Activated CD8-positive, alpha-beta memory T cell treated with anti-CD3 and anti-CD28 coated beads for 24 hours (primary cell): ENCODE results near the gene KLRC2.
"Not testable (repeated sequence)": the region's sequence is repeated elsewhere in the genome, so short reads cannot be mapped to it uniquely, and the experiment has no call there.

Experiments used
- DNase-seq: peaks from one replicate; pipeline ENCODE4 v3.0.0-alpha.2; 2020

The KLRC2 gene

DNA sequence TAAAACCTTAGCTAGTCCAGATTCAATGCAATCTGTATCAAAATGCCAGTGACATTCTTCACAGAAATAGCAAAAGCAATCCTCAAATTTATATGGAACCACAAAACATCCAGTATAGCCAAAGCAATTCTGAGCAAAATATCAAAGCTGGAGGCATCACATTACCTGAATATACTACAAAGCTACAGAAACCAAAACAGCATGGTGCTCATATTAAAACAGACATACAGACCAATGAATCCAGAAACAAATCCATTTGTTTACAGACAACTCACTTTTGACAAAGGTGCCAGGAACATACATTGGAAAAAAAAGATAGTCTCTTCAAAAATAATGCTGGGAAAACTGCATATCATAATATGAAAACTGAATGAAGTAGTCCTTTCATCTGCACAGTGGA, 31.0 kb downstream of the KLRC2 start:
- DNase-seq: no peak

- DNase-seq: no peak
Measured at GRCh38 chr12:10400829-10401228, 35.0 kb downstream of the KLRC2 start.

DNA sequence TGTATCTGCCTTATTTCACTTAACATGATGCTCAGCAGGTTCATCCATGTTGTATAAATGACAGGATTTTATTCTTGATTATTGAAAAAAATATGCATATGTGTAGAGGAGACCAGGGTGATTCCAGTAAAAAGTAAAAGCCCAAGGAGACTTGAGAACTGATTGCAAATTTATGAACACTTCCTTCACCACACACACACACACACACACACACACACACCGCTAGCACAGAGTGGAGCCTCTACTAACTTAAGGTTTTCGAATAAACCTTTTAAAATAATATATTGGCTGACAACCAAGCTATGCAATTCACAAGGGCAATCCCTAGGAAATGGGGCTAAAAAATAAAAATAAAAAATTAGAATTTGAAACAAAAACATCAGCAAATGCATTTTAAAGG, 37.6 kb downstream of the KLRC2 start:
- DNase-seq: no peak

- no peak for DNase-seq
Measured at GRCh38 chr12:10397296-10397695, 38.5 kb downstream of the KLRC2 start.

- not testable (repeated sequence) for DNase-seq
Measured at GRCh38 chr12:10396176-10396575, 39.6 kb downstream of the KLRC2 start.

- DNase-seq: no peak
Measured at GRCh38 chr12:10395390-10395998, 40.3 kb downstream of the KLRC2 start.

DNA sequence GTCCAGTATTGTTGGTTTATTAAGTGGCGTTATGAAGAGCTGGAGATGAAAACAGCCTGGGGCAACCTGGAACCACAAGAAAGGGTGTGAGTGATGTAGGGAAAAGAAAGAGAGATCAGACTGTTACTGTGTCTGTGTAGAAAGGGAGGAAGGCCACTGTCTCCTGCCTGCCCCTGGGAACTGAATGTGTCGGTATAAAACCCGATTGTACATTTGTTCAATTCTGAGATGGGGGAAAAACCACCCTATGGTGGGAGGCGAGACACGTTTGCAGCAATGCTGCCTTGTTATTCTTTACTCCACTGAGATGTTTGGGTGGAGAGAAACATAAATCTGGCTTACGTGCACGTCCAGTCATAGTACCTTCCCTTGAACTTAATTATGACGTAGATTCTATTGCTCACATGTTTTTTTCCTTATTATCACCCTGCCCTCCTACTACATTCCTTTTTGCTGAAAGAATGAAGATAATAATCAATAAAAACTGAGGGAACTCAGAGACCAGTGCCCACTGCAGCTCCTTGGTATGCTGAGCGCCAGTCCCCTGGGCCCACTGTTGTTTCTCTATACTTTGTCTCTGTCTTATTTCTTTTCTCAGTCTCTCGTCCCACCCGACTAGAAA, 41.2 kb downstream of the KLRC2 start:
- peak; percentile 77 for DNase-seq

DNA sequence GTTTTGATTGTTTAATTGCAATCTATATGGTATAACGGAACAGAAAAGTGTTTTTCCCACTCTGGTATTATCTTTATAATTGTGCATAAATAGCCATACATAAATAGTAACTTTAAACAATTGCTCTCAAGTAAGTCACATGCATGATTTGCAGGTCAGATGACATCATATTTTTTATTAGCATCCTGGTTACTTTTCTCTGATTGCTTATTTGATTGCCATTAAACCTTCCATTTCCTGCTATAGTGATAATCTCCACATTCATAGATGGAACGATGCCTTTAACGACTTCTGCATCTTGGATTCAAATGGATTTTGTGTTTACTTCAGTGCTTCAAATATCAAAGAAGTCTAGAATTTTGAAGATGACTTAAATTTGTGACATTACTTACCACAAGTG, 42.5 kb downstream of the KLRC2 start:
- DNase-seq: no peak

- no peak for DNase-seq
Measured at GRCh38 chr12:10392394-10392930, 43.3 kb downstream of the KLRC2 start.

DNA sequence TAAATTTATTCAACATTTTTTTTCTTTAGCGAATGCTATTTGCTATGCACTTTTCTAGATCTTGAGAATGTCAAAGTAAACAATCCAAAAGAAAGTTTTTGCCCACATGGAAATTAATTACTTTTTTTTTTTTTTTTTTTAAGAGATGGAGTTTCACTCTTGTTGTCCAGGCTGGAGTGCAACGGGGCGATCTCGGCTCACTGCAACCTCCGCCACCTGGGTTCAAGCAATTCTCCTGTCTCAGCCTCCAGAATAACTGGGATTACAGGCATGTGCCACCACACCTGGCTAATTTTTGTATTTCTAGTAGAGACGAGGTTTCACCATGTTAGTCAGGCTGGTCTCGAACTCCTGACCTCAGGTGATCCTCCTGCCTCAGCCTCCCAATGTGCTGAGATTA, 44.8 kb downstream of the KLRC2 start:
- not testable (repeated sequence) for DNase-seq

DNA sequence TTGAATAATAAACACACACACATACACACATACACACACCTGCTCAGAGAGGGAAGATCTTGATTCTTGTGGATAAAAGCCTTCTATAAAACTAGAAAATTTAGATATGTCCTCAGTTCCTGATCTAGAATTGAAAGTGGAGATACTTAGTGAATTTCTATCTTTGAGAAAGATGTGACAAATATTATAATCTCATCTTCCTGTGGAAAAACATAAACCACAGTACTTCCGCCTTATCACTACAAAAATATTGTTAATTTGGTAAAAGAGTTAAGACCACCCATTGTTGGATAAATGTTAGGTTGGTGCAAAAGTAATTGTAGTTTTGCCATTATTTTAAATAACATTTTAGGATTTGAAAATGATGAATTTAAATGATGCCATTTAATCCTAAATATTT, 45.9 kb downstream of the KLRC2 start, which contains the start of gene KLRK1:
Gene KLRK1 (minus strand): TSS at position 138 of the 400 bp plus-strand sequence. CDS start 1,231 bp downstream, outside the sequence.
- DNase-seq: no peak

DNA sequence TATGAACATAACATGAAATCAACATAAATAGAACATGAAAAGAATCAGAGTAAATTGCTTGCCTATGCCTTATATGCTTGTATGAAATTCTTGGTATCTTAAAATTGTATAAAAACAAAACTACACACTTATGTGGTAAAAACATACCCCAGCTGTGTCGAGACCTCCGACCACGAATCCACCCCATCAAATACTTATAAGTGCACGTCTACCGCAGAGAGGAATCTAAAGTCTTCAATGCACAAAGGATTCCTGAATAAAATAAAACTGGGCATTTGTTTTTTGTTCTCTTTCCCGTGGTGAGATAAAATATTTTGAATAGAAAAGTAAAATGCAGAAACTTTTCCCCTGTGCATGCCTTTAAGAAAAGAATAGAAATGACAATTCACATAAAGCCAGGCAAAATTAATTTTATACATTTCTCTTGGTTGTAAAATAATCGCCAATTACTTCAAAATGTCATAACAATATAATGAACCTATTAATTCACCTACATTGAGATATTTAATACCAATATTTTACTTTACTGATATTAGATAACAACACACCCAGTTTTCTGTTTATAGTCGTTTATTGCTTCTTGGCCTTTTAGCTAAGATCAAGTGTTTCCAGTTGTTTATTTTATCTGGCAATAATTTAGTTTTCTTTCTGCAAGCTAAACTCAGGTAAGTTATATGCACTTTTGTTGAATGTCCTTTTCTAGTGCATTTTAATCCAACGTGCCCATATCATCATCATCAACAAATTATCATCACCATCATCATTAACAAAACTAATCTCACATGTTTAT, 47.0 kb downstream of the KLRC2 start:
- no peak for DNase-seq

DNA sequence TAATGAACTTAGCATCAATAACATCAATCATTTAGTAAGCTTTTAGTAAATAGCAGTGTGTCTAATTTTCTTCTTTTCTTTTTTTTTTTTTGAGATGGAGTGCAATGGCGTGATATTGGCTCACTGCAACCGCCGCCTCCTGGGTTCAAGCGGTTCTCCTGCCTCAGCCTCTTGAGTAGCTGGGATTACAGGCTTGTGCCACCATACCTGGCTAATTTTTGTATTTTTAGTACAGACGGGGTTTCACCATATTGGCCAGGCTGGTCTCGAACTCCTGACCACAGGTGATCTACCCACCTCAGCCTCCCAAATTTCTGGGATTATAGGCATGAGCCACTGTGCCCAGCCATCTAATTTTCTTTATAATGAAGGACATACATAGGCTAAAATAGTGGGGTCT, 48.3 kb downstream of the KLRC2 start:
- DNase-seq: not testable (repeated sequence)

DNA sequence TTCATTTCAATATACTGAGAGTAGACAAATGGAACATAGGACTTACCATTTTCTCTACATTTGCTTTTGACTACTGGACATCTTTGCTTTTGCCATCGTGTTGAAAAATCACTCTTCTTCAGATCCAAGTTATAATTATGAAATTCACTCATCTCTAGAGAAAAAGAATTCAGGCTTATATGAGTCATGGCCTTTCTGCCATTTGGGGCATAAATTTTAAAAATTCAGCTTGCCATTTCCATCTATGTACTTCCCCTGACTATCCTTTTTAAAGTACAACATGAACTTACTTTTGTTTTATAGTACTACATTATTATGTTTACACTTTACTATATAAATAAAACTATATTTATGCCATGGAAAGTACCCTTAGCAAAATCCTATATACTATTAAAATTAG, 49.0 kb downstream of the KLRC2 start:
- DNase-seq: no peak

DNA sequence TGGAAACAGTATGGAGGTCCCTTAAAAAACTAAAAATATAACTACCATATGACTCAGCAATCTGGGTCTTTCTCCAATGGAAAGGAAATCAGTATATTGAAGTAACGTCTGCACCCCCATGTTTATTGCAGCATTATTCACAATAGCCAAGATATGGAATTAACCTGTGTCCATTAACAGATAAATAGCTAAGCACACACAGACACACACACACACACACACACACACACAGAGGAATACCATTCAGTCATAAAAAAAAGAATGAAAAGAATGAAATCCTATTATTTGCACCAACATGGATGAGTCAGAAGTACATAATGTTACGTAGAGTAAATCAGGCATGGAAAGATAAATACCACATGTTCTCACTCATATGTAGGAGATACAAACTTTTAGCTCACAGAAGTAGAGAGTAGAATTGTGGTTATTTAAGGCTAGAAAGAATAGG, 50.6 kb downstream of the KLRC2 start:
- DNase-seq: no peak

DNA sequence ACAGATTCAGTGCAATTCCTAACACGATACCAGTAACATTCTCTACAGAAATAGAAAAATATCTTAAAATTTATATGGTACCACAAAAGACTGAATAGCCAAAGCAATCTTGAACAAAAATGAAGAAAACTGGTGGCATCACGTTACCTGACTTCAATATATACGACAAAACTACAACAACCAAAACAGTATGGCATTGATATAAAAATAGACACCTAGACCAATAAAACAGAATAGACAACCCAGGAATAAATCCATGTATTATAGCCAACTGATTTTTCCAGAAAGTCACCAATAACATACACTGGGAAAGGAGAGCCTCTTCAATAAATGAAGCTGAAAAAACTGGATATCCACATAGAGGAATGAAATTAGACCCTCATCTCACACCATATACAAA, 51.6 kb downstream of the KLRC2 start:
- DNase-seq: no peak

DNA sequence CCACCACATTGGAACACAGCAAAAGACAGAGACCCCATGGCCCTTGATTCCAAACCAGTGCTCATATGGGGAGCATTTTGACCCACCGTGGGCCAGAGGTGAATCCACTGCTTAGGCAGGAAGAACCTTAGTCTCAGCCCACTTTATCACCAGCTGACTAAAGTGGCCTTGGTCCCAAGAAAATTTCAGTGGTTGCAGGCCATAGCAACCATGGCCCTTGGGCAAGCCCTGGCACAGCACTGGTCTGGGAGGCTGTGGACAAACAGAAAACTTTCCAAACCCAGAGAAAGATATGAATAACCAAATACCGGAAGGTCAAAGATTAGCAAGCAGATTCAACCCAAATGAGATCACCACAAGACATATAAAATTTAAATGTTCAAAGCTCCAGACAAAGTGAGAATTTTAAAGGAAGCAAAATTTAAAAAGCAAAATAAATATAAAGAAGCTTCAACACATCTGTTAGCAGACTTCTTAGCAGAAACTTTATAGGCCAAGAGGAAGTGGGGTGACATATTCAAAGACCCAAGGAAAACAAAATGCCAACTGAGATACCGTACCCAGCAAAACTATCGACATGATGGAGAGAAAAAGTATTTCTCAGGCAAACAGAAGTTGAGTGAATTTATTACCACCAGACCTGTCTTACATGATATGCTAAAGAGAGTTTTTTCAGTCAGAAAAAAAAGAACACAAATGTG, 53.7 kb downstream of the KLRC2 start:
- DNase-seq: no peak
